Skeletal muscle cell (primary cell): ENCODE measurements around the gene GNLY.
"Not testable (repeated sequence)": the region's sequence is repeated elsewhere in the genome, so short reads cannot be mapped to it uniquely, and the experiment has no call there.

Source experiments
- DNase-seq: peaks from one replicate; pipeline ENCODE4 v3.0.0-alpha.2; 2010; ENCODE audit warnings: low read depth
- H3K4me3 ChIP-seq: 2 replicates; pipeline ENCODE4 v1.5.1; 2011; ENCODE audit warnings: low read depth, mild to moderate bottlenecking, control low read depth, low read length, moderate library complexity

The GNLY gene

DNA sequence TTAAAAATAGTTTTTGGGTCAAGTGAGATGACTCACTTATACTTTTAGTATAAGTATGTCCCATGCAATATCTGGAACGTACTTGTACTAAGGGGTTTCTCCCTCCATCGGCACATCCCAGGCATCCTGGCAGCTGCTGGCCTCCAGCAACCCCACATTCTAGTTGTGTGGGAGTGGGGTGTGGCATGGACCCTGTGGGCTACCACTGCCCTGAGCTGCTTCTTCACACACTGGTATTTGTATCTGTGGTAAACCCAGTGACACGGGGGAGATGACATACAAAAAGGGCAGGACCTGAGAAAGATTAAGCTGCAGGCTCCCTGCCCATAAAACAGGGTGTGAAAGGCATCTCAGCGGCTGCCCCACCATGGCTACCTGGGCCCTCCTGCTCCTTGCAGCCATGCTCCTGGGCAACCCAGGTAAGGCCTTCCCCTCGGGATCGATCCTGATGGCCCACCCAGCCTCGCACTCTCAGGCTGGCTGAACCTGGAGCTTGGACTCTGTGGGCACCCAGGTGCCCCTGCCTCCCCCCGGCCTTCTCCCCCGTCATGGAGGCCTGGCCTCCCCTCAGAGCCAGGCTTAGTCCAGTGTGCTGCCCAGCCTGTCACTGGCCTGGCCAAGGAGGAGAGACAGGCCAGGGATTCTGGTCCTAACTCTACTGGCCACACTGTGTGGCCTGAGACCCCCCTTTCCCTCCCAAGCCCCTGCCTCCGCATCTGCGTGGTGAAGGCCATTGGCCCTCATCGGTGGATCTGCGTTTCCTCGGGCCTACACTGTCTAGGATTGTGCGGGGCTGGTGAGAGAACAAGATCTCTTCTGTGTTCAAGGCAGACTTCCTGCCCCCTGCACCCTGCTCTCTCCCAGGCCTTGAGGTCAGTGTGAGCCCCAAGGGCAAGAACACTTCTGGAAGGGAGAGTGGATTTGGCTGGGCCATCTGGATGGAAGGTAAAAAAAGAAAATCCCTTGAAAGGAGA lies at the start of gene GNLY:
TSS of gene GNLY (plus strand) at position 307 of the 974 bp plus-strand sequence. CDS start at position 368, 61 bp downstream.
- H3K4me3 ChIP-seq = no peak within 1 kb of the TSS
- DNase-seq = no peak

DNA sequence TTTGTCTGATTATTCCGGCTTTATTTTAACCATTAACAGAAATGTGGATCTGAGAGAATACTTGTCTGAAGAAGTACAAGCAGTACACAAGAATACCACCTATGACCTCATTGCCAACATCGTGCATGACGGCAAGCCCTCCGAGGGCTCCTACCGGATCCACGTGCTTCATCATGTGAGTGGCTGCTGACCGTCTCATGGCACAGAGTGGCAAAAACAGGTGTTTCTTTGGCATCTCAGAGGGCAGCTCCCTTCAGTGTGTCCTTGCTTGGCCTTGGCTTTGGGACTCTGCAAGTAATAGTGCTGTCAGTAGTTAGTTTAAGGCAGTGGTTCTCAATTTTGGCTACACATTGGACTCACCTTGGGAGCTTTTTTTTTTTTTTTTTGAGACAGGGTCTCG lies 49.2 kb upstream of the GNLY start:
- no peak for DNase-seq
- H3K4me3 ChIP-seq = no peak overlapping the region

DNA sequence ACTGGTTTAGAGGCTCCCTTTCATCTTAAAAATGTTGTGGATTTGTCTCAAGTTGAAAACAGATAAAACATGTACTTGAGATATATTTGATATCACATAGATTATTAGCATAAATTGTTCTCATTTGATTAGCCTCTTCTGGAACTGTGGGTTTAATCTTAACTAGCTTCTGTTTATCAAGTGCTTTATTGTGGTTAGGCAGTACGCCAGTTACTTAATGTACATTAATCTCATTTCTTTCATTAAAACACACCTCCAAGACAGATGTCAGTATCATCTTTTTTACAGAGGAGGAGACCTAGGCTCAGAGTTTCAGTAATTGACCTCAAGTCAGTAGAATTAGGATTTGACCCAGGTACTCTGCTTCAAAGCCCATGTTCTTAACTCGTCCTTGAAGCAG lies 48.0 kb upstream of the GNLY start:
- H3K4me3 ChIP-seq = no peak overlapping the region
- DNase-seq = no peak

DNA sequence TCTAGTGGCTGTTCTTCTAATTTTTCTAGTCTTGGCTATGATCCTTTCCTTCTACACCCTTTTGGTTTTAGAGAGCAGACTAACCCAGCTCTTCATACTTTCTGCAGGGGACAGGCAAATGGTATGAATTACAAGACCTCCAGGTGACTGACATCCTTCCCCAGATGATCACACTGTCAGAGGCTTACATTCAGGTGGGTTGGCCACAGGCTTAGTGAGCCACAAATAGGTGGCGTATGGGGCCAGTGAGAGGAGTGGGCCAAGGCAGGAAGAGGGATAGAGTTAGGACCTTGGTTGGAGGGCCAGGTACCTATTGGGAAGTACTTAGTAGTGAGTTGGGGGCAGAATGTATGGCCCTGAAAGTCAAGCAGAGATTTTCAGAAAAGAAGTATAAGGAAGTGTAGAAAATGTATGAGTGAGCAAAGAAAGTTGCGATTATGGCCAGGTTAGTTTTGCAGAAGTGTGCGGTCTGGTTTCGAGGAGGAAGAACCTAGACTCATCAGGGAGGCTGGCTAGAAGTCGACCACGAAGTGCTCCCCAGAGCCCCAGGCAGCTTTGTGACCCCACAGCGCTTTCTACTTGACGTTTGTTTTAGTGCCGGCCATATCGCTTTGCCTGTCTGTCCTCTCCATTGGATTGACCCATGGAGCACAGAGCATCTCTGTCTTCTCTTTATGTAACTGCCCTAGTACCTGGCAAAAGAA lies 46.2 kb upstream of the GNLY start:
- no peak for DNase-seq
- H3K4me3 ChIP-seq = no peak overlapping the region

DNA sequence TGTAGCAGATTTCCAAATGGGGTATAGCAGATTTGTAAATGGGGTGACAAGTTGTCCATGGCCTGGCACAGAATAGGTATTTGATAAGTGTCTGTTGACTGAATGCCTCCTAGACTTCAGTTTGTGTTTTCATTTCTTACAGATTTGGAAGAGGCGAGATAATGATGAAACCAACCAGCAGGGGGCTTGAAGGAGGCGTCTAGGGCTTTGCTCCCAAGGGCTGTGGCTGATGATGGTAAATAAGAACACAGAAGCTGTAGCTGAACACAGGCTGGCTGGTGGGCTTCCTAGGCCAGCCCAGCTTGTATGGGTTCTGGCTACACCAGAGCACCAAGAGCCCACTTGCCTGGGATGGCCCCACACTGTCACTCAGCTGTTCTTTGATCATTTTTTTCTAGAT lies 45.5 kb upstream of the GNLY start:
- DNase-seq = no peak

DNA sequence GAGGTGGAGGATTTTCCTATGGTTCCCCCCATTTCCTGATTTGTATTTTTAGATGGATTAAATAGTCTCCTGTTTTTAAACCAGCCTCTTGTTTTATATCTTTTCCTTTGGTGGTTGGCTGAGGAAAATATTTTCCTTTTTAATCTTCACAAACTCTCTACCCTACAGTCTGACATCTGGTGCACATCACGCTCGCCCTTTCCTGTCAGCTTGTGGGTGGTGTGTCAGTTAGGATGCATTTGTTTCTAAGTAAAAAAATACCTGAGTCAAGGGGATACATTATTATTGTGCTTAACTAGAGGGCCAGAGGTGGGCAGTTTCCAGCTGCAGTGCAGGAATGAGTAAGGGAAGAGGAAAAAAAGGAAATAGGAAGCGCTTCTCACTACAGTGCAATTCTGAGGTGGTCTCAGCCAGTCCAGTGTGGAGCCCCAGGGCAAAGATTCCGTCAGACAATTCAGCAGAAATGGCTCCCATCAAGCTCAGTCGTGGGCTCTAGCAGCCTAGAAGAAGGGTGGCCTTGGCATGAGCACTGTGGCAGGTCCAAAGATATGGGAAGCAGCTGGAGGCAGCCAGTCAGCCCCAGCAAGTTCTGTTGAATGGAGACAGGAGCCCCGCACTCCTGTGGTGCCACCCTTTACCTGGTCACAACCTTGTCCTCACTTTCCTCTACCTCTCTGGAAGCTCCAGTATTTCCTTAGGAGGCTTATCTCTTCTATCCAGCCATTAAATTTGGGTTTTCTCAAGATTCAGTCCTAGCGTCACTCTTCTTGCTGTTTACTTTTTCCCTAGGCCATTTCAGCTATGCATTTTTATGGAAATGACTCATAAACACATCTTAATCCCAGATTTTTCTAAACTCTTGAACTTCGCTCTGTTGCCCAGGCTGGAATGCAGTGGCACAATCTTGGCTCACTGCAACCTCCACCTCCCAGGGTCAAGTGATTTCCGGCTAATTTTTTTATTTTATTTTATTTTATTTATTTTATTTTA lies 44.7 kb upstream of the GNLY start:
- no peak for DNase-seq
- no peak overlapping the region for H3K4me3 ChIP-seq

More for the DNA sequence above, 45.5 kb upstream of the GNLY start:
- H3K4me3 ChIP-seq = no peak overlapping the region

DNA sequence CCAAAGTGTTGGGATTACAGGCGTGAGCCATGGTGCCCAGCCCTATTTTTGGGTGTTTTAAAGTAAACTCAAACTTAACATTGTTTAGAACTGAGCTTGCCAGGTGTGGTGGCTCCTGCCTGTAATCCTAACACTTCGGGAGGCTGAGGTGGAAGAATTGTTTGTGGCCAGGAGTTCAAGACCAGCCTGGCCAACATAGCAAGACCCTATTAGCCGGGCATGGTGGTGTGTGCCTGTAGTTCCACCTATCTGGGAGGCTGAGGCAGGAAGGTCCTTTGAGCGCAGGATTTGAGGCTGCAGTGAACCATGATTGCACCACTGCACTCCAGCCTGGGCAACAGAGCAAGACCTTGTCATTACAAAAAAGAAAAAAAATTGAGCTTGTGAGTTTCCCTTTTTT lies 43.7 kb upstream of the GNLY start:
- no peak for DNase-seq
- no peak overlapping the region for H3K4me3 ChIP-seq

DNA sequence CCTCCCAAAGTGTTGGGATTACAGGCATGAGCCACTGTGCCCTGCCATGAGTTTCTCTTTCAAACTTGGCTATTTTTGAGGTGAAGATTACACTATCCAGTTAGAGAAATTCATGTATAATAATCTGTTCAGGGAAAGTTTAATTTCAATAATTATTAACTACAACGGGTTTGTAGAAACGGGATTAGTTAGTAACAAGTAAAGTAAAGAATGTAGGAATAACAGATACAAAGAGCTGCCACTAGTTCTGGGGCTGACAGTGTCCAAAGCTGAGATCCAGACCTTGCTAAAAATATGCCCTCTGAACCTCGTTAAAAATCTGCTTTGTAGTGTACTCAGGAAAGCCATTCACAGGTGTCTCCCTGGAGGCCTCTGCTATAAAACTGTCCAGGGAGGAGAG lies 43.1 kb upstream of the GNLY start:
- no peak overlapping the region for H3K4me3 ChIP-seq
- DNase-seq = no peak

DNA sequence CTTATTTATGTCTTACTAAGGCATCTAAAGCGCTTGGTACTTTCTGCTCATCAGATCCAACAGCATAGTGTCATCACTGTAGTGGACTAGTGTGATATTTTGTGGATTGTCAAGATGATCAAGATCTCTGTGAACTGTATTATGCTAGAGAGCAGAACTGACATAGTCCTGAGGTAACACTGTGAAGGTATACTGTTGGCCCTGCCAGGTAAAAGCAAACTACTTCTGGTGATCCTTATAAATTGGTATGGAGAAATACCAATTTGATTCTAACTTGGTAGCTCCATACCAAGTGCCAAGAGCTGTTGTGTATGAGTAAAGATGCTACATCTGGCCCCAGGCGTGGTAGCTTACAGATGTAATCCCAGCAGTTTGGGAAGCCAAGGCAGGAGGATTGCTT lies 42.1 kb upstream of the GNLY start:
- DNase-seq = no peak
- H3K4me3 ChIP-seq = no peak overlapping the region

DNA sequence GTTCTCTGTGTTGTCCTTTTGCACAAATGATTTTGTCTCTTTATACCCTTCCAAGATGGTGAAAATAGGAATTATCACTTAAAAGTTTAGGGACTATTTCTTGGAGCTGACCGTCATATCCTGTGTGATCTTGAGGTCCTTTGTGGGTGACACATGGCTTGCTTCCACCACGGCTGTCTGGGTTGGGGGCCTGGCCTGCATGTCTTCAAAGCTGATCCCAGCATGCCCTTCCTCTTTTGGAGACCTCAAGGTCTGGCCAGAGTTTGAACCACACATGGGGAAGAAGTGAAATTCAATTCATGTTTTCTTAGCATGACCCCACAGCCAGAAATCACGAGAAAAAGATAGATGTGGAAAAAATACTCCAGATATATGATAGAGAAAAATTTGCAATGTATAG lies 40.2 kb upstream of the GNLY start:
- no peak for DNase-seq
- no peak overlapping the region for H3K4me3 ChIP-seq

DNA sequence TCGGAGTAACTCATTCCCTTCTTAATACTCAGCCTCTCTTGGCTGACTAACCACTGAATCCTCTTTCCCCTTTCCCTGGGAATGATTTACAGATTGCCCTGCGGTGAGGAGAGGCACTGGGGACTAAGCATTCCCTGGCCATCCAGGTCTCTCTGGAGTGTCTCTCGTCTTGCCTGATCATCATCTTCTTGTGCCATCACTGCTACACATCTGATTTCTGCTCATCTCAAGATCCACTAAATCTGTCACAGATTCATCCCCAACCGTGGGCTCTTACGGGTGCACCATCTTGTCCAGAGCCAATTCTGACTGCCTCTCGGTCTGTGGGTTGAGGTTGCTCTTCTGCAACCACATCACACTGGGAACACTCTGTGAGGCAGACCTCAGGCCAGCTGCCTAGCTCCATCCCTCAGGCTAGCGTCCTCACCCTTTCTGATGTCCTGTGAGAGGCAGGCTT lies 38.2 kb upstream of the GNLY start:
- H3K4me3 ChIP-seq = no peak overlapping the region
- no peak for DNase-seq

DNA sequence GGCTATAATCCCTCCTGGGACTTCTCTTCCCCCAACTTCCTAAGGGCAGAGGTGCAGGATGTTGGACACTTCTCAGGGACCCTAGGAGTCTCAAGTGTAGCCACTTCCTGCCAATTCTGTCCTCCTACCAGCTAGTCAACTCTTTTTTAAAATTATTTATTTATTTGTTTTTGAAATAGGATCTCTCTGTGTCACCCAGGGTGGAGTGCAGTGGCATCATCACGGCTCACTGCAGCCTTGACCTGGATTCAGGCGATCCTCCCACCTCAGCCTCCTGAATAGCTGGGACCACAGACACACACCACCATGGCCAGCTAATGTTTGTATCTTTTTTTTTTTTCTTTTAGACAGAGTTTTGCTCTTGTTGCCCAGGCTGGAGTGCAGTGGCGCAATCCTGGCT lies 37.7 kb upstream of the GNLY start:
- no peak for DNase-seq
- no peak overlapping the region for H3K4me3 ChIP-seq

DNA sequence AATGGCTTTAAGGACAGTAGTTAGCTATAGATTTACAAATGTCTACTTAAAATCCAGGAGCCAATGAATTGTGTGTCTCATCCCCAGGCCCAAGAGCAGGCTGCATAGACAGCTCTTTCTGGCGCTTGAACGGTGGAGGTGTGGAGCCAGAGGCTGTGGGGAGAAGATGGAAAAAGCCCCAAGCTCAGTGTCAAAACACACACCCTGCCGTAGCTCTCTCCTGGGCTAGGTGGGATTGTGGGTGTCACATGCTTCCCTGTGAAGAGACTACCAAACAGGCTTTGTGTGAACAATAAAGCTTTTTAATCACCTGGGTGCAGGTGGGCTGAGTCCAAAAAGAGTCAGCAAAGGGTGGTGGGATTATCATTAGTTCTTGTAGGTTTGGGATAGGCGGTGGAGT lies 36.8 kb upstream of the GNLY start:
- not testable (repeated sequence) for H3K4me3 ChIP-seq, DNase-seq

DNA sequence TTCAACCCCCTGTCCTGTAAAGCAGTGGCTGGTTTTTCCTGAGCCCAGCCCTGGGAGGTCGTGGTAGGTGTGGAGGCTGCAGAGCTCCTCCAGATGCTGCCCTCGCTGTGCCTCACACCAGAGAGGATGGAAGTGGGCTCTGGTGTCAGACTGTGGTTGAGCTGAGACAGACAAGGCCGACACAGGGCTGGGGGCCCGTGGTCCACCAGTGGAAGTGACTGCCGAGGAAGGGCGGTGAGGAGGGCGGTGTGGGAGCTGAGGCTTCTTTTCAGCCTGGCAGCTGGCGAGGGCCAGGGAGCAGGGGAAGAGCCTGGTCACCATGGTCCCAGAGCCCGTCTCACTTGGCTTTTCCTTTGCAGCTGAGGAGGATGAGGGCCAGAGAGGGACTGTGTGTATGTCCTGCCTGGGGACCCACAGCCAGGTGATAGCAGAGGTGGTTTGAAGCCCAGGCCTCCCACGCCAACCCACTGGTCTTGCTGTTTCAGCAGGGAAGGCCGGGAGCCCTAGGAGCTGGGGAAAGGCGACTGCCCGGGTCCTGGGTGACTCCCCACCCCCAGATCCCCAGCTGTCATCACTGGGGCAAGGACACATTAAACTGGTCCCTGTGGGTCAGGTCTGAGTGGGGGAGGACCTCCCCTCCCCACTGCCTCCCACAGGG lies 34.7 kb upstream of the GNLY start:
- no peak for DNase-seq
- no peak overlapping the region for H3K4me3 ChIP-seq

DNA sequence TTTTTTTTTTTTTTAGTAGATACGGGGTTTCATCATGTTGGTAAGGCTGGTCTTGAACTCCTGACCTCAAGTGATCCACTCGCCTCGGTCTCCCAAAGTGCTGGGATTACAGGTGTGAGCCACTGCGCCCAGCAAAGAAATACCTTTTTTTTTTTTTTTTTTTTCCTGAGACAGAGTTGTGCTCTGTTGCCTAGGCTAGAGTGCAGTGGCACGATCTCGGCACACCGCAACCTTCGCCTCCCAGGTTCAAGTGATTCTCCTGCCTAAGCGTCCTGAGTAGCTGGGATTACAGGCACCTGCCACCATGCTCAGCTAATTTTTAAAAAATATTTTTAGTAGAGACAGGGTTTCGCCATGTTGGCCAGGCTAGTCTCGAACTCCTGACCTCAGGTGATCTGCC lies 33.9 kb upstream of the GNLY start:
- DNase-seq, H3K4me3 ChIP-seq: not testable (repeated sequence)

DNA sequence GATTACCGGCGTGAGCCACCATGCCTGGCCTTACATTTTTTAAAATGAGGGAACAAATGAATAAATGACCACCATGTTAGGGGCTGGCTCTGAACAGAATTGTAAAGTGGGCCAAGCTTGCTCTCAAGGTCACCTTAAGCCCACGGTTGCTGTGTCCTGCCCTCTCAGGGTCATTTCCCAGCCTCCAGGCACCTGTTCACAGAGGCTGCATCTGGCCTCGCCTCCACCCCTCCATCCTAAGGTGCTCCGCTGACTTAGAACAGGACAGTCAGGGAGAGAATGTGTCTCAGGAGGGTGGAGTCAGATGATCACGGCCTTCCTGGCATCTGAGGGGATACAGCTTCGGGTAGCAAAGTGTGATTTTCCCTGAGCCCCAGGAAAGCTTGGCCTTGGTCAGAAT lies 33.4 kb upstream of the GNLY start:
- no peak for DNase-seq

DNA sequence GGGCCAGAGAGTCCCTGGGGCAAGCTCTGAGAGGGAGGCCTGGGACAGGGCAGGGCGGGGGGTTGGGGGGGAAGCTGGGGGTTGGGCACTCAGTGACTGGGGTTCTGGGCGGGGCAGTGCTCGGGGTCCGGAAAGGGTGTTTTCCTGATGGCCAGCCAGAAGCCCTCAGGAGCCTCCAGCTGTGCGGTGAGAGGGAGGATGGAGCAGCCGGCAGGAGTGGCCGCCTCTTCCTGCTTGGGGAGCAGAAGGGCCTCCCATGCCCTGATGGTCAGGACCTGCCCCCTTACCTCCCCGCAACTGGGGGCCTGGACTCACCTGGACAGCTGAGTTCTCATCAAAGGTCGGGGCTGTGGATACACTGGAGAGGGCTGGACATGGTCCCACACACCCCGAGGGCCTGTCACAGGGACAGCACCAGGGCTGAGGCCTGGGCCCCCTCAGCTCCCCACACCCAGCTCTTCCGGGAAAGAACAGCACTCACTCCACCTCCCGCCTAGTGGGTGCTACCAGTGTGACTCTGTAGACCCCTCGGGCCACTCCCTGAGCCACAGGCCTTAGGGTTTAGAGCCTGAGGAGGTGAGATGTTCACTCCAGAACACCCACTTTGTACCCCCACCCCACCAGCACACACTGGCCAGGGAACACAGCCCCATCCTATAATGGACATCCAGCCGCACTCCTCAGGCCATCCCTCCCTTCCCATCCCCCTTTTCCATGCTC lies 32.9 kb upstream of the GNLY start:
- no peak overlapping the region for H3K4me3 ChIP-seq

More for the DNA sequence above, 33.4 kb upstream of the GNLY start:
- no peak overlapping the region for H3K4me3 ChIP-seq

DNA sequence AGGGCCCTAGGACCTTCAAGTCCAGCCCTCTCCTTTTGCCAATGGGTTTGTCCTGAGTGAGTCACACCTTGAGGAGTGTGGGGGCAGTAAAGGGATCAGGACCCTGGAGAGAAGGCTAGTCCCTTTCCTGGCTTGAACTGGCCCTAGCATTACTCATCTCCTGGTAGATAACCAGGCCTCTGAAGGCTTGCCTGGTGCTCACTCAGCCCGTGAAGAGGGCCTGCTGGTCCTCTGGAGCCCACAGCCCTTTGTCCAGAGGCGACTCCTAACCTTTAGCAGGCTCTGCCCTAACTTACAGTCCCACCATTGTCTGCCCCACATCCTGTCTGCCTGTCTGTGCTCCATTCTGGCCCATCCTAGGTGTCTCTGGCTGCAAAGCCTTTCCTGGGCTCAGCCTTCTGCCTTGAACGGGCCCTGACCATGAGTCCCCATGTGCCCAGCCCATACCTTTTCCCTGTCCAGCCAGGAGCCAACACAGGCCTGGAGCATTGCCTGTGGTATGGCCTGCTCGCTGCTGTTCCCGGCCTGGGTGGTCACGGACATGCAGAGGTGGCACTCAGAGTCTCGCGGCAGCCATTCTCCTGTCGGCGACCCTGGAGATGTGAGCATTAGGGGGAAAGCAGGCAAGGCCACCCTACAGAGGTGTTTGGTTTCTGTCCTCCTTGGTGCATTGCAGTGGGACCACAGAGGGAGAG lies 31.1 kb upstream of the GNLY start:
- H3K4me3 ChIP-seq = no peak overlapping the region
- DNase-seq = peak; percentile 76

More for the DNA sequence above, 32.9 kb upstream of the GNLY start:
- no peak for DNase-seq
